HK-2 (cell line): ENCODE data around the gene BRICD5.
A peak's percentile ranks its signal among the peaks of the same experiment; 100 is the strongest.

Experiments used
- DNase-seq: peaks from one replicate; pipeline ENCODE4 v3.0.0-alpha.2; 2018; ENCODE audit not compliant: unreplicated experiment

The BRICD5 gene

DNA sequence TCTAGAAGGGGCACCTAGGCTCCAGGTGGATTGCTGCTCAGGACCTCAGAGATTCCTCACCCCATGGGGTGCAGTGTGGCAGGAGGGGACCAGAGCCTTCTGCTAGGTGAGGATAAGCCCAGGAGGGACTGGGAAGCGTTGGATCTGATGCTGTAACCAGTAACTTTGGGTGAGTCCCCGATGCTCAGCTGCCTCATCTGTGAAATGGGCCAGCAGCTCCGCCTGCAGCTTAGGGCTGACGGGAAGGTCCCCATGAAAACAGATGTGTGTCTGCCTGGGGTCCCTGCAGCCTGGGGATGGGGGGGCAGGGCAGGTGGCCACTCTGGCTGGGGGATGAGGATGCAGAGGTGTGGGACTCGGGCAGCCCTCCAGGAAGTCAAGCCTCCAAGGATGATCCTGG is 11.6 kb downstream of the BRICD5 start:
- DNase-seq = no peak

DNA sequence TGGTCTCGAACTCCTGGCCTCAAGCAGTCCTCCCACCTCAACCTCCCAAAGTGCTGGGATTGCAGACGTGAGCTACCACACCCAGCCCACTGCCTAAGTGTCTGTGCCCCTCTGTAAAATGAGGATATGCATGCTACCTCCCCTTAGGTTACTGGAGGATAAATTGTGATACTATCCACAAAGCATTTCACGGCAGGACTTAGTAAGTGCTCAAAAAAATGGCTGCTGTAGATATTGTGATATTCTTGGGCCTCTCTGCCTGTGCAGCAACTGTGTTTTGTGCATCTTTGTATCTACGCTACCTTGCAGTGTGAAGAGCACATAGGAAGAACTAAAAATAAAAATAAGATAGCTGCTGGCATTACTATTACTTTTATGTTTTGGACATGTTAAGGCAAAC is 12.4 kb downstream of the BRICD5 start:
- DNase-seq = no peak

DNA sequence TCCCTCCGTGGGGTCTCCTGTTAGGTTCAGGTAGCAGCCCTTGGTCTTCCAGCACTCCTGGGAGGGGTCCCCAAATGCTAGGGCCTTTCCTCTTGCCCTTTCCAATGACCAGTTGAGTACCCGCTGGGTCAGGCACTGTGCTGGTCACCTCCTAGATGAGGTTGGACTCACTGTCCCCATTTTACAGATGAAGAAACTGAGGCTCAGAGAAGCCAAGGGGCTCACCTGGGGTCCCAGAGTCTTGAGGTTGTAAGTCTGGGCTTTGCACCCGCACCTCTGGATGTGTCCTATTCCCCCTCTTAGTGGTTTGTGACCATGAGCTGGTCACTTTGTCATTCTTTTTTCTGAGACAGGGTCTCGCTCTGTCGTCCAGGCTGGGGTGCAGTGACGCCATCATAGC is 12.9 kb downstream of the BRICD5 start:
- DNase-seq = no peak

DNA sequence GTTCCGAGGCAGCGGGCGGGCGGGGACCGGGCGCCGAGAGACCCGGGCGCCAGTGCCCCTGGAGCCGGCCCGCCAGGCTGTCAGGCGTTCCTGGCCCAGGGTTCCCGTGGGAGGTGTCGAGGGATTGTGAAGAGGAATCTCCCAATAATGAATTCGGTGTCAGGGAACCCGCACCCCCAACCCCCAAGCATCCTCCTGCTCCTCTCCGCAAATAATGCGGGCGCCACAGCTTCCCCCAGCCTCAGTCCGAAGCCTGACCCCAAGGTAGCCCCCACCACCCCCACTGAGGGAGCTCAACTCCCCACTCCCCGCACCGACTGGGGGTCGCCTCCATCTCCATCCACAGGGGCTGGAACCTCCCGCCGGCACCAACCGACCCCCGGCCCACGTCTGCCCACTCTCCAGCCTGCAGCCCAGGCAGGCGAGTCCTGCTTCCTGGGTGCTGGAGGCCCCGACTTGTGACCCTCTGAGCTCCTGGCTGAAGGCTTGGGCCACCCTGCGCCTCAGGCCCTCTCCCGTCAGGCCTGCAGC is 13.6 kb downstream of the BRICD5 start:
- no peak for DNase-seq

DNA sequence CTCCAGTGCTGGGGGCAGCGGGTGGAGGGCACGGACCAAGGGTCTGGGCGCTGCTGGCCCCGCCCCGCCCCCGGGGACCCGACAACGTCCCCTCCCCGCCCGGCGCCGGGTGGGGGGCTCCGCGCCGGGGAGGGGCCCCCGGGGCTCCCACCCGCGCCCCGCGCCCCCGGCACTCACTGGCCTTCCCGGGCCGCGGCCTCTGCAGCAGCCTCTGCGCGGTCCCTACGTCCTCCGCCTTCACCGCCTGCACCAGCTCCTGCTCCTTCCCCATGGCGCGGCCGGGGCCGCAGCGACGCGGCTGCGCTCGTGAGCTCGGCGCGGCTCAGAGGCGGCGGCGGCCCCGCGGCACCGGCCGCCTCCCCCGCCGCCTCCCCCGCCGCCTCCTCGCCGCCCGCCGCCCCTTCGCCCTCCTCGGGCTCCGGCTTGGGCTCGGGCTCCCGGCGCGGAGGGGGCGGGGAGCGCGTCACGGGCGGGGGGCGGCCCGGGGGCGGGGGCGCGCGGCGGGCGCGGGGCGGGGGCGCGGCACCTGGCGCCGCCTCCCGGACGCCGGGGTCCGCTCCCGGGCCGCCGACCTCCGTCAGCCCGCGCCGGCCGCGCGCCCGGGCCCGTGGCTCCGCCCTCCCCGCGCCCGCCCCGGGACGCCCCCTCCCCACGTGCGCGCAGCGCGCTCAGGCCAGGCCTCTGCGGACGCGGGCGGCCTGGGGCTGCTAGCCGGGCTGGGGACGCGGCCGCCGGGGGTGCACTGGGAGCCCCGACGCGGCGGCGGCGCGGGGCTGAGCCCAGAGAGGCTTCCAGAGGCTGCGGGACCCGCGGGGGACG is 14.3 kb downstream of the BRICD5 start, which contains the start of gene CASKIN1:
Gene CASKIN1, minus strand, starts transcription at position 444 of the 819 bp plus-strand sequence. Its CDS starts 173 bp downstream, at position 271.
- no peak for DNase-seq

DNA sequence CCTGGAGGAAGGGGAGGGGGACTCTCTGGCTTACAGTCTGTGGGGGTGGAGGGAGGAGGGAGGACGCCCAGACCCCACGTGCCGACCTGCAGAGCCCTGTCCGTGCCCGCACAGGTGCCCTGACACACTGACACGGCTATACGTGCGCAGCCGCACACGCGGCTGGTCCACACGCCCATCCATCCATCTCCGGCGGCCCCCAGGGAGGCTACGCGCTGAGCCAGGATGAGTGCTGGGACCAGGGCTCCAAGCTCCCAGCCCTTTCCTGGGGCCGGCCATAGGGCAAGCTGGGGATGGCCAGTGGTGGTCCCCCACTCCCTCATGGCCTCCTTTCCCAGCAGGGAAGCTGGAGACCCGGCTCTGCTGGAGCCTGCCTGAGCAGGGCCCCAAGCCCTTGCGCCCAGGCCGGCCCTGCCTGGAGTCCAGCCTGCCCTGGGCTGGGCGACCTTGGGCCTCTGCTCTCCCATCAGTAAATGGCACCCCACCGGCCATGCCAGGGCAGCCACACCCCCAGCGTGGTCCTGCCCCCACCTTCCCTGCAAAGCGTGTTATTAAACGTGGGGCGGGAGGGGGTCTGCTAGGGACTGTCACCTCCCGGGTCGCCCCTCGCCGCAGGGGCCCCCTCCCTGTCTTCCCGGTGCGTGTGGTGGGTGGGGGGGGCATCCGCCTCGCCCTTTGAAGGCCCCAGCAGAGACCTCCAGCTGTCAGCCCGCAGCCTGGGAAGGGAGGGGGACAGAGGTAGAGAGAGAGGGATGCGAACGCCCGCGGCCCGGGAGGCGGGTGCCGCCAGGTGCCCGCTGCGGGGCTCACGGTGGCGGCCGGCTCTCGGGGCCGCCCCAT is 15.1 kb downstream of the BRICD5 start:
- DNase-seq = no peak

DNA sequence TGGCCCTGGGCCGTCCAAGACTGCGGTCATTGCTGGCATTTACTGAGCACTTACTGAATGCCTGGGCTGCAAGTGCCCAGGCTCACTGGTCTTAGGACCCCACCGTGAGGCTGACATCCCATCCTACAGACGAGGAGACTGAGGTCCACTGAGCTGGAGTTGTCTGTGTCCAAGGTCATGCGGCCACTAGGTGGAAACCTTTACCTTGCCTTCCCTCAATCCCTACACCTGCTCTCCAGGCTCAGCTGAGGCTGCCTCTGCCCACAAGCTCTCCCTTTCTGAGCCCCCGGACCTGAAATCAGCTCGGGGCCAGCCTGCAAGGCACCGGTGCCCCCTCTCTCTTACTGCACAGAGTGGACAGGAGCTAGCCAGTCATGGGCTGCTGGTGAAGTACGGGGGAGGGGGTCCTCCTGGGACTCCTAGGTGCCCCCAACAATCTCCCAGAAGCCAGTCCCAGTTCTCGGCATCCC is 15.8 kb downstream of the BRICD5 start:
- no peak for DNase-seq

DNA sequence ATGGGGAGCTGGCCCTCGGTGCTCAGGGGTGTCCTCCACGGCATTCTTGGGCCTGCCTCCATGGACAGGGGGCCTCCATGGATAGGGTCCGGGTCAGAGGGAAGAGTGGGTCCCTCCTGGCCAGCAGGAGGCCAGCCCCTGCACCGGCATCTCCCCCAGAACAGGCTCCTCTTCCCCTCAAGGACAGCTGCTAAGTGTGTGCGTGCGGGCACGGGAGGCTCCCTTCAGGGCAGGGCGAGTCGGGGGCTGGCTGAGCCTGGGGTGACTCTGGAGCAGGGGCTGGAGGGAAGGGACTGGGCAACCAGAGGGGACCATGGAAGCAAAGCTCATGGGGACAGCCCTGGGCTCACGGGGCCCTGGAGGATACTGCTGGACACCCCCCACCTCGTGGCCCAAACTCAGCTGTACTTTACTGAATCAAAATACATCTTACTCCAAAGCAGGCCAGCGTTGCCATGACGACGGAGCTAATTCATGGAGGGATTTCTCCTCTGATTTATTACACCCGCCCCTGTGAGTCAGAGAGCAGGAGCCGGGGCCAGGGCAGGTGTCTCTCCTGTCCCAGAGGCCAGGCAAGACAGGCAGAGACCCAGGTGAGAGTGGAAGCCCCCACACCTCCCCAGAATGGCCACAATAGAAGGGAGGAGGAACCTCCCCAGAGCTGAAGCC is 16.4 kb downstream of the BRICD5 start:
- DNase-seq = no peak

DNA sequence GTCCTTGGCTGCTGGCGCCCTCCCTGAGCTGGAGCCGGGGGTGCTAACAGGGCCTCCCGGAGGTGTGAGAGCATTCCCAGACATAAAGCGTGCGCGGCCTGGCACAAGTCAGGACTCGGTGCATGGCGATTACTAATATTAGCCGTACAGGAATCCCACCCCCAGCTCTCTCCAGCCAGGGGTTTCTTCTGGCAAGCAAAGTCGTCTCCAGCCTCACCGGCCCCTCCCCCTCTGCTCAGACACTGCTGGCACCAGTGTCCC is 19.3 kb downstream of the BRICD5 start:
- DNase-seq = no peak

DNA sequence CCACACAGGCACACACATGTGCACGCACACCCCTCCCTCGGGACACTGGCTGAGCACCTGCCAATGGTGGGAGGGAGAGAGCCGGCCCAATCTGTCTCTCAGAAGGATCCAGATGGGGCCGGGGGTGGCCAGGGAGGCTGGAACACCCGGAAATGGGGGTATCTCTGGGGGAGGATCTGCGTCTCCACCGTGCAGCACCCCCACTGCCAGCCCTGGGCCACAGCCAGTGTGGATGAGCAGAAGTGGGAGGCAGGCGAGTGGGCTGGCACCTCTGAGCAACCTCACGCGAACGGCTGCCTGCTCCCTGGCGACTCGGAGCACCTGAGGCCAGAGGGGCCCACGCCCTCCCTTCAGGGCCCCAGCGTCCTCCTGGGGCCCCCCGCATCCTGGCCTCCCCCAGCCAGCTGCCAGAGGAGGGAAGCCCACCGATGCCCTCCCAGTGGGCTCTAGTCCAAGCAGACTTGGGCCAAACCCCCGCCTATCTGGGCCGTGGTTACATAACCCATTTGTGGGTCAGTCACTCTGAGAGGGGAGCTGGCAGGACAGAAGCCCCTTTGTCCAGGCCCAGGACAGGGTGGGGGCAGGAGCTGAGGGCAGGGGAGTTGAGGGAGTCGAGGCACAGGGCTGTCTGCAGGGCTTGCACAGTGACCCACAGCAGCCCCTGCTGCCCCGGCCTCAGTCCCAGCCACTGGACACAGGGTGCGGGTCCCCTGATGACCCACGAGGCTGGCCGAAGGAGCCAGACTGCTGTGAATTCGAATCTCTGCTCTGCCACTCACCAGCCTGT is 19.8 kb downstream of the BRICD5 start:
- no peak for DNase-seq

DNA sequence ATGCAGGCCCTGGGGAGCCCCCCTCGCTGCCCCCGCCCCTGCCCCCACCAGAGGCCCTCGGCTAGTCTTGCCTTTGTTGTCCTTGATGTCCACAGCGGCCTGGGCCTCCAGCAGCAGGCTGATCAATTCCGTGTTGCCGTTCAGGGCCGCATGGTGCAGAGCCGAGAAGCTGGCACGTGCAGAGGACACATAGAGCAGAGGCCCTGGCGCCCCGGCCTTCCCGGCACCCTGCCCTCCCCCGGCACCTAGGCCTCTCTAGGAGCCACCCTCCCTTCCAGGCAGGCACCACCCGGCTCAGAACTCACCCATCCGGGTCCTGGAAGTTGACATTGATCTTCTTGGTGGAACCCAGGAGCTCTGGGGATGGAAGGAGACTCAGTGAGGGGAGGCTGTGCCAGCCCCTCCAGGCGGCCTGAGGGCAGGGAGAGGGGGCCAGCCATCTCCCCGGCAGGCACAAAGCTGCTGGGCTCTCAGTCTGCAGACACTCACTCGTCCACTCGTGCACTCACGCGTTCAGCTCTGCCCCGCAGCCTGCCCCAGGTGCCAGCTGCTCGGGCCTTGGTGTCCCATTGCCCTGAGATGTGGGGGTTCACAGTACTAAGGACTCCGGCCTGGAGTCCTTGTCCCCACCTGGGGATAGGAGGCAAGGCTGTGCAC is 20.5 kb downstream of the BRICD5 start:
- no peak for DNase-seq

DNA sequence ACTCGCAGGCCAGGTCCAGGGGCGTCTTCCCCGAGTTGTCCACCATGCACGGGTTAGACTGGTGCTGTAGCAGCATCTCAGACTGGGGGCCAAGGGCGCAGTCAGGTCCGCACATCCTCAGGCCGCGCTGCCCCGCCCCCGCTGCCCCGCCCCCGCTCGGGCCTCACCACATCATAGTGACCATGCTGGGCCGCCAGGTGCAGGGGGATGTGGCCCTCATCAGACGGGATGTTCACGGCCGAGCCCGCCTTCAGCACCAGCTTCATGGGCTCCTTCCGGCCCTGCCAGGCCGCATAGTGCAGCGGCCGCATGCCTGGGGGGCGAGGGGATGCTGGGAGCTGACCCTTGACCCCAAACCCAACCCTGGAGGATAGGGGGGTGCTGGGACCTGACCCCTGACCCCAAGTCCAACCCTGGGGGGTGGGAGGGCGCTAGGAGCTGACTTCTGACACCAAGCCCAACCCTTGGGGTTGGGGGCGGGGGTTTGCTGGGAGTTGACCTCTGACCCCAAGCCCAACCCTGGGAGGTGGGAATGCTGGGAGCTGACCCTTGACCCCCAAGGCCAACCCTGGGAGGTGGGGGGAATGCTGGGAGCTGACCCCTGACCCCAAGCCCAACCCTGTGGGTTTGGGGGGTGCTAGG is 21.3 kb downstream of the BRICD5 start:
- DNase-seq = no peak

DNA sequence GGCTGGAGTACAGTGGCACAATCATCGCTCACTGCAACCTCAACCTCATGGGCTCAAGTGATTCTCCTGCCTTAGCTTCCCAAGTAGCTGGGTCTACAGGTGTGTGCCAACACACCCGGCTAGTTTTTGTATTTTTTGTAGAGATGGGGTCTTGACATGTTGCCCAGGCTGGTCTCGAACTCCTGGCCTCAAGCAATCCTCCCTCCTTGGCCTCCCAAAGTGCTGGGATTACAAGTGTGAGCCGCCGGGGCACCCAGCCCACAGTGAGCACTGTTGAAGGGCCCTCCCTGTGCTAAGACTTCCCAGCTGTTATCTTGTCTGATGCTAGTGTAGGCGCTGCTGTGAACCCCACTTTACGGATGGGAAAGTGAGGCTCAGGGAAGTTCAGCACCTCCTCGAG is 22.3 kb downstream of the BRICD5 start:
- no peak for DNase-seq

DNA sequence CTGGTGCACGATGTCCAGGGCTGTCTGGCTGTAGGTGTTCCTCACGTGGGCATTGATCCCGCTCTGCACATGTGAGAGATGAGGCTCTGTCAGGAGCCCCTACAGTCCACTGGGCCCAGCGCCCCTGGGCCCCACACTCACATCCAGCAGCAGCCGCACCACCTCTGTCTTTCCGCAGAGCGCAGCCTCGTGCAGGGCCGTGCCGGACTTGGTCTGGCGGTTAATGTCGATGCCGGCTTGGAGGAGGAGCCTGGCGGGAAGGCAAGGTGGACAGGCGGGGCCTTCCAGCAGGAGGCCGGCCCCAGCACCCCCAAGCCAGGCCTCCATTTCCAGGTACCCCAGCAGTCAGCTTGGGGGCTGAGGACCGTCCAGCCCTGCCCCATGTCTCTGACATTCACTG is 23.5 kb downstream of the BRICD5 start:
- DNase-seq = no peak

DNA sequence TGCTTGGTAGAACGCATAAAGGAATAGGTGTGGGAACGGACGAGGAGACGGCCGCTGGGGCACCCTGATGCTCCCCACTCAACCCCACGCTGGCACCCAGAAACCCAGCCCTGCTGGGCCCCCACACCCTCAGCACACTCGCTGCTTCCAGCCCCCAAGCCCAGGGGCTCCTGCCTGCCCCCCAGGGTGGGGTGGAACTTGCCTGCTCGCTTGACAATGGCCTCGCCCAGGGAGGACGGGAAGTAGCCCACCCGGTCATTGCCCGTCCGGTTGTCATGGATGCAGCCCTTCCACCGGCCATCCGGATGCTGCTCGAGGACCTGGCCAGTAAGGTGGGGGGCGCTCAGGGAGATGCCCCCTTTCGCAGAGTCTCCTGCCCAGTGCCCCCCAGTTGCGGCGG is 24.2 kb downstream of the BRICD5 start:
- no peak for DNase-seq

DNA sequence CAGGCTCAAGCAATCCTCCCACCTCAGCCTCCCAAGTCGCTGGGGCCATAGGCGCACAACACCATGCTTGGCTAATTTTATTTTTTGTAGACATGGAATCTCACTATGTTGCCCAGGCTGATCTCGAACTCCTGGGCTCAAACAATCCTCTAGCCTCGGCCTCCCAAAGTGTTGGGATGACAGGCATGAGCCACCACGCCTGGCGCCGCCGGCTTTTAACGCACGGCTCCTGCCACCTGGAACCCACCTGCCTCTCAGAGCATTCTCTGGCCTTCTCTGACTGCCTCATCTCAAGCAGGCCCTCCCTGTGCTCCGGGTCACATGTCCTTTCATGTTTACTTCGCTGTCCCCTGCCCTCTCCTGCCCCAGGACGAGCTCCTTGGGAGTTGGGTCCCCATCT is 24.6 kb downstream of the BRICD5 start:
- no peak for DNase-seq

DNA sequence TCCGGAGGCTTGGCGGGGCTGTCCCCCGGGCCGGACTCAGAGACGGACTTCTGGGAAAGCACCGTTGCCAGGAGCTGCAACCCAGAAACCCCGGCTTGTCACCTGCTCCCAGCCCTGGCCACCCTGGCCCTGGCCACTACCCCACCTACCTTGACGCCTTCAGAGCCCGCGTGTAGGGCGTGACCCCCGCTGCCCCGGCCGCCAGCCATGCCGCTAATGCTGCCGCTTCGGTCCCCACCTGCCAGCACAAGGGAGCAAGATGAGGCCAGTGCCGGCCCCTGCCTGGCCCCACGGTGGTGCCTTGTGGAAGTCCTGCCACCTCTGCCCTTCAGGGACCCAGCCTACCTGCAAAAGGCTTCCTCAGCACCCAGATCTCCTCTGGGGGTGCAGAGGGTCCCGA is 25.7 kb downstream of the BRICD5 start:
- no peak for DNase-seq

DNA sequence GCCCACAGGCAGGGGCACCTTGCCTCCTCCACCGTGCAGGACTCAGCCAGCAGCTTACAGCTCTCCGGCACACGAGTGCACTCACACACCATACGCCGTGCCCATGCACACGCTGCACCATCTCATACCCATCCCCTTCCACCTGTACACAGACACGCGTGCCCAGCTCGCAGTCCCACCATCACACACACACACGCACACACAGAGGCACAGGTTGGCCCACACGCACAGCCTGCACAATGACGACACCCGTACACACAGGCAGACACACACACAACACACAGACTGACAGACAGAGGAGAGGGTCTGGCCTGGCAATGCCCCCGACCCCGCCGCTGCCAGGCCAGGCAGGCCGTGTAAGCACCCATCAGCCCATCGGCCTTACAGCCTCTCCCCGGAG is 26.3 kb downstream of the BRICD5 start:
- DNase-seq = no peak

DNA sequence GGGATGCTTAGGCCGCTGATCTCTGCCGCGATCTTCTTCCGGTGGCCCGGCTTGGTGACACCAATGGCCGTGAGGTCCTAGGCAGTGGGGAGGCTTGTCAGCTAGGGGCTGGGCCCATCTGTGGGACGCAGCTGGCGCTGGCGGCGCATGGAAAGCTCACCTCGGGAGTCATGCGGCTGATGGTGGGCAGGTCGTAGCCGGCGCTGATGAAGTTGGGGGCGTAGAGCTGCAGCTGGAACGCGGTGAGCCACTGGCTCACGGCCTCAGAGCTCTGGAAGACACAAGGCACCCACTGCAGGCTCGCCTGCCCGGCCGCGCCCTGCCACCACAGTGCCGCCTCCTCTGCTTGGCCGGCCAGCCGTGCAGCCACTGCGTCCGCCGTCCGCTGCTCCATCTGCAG is 27.0 kb downstream of the BRICD5 start:
- peak; percentile 31 for DNase-seq

DNA sequence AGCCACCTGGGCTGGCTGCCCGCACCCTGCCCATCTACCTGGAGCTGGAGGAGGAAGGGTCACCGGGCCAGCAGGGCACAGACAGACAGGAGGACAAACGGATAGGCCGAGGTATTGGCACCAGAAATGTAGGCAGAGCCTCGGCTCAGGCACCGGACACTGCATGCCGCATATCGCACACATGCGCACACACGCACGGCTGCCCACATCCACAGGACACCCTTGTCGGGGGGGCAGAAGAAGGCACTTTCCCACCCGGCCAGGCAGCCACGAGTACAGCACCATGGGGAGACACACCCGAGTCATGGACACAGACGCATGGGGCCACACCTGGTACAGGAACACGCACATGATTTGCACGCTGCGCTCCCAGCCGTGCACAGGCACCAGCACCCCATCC is 28.7 kb downstream of the BRICD5 start:
- DNase-seq = no peak
